DND-41 (cell line): ENCODE results near the gene THSD4.

Source experiments
- ATAC-seq: fragments of 200-7000 bp; cut with Tn5 transposase; 3 replicates; pipeline ENCODE4 v1.9.1; 2021; ENCODE audit warnings: low read depth; ENCODE audit not compliant: insufficient read depth
- DNase-seq: peaks from one replicate; pipeline ENCODE4 v3.0.0-alpha.2; 2020
- H2AFZ ChIP-seq: 2 replicates; pipeline ENCODE4 v1.6.0; 2012; ENCODE audit warnings: low read depth, low read length
- H3K27ac ChIP-seq: 2 replicates; pipeline ENCODE4 v1.5.1; 2012; ENCODE audit warnings: low read length, inconsistent platforms
- H3K27me3 ChIP-seq: fragments of 200-600 bp; sonication (generic); 2 replicates; pipeline ENCODE4 v1.6.0; 2012; ENCODE audit warnings: low read length, mild to moderate bottlenecking, inconsistent platforms; ENCODE audit not compliant: insufficient read depth, poor library complexity
- H3K36me3 ChIP-seq: 2 replicates; pipeline ENCODE4 v1.5.1; 2012; ENCODE audit warnings: low read length, inconsistent platforms; ENCODE audit not compliant: insufficient read depth
- H3K4me1 ChIP-seq: 2 replicates; pipeline ENCODE4 v1.5.1; 2012; ENCODE audit warnings: mild to moderate bottlenecking, low read length; ENCODE audit not compliant: insufficient read depth
- H3K4me2 ChIP-seq: 2 replicates; pipeline ENCODE4 v1.6.0; 2012; ENCODE audit warnings: mild to moderate bottlenecking, moderate library complexity, low read length, inconsistent platforms; ENCODE audit not compliant: insufficient read depth
- H3K4me3 ChIP-seq, 2 experiments: fragments of 200-600 bp in 1 of 2; shearing (Covaris generic) in 1 of 2; 2 replicates each; pipeline ENCODE4 v1.5.1; 2012 to 2016; ENCODE audit warnings: inconsistent platforms in 2 of 2, low read length in 2 of 2, mild to moderate bottlenecking in 2 of 2, low read depth in 1 of 2, moderate library complexity in 1 of 2
- H3K79me2 ChIP-seq: 2 replicates; pipeline ENCODE4 v1.6.0; 2012; ENCODE audit warnings: low read length, inconsistent platforms; ENCODE audit not compliant: insufficient read depth
- H3K9ac ChIP-seq: 2 replicates; pipeline ENCODE4 v1.6.0; 2012; ENCODE audit warnings: low read depth, mild to moderate bottlenecking, inconsistent platforms, low read length, moderate library complexity
- H3K9me3 ChIP-seq: 2 replicates; pipeline ENCODE4 v1.5.1; 2012; ENCODE audit warnings: low read length, moderate library complexity, mild to moderate bottlenecking, inconsistent platforms; ENCODE audit not compliant: insufficient read depth, severe bottlenecking
- H4K20me1 ChIP-seq: 2 replicates; pipeline ENCODE4 v1.6.0; 2012; ENCODE audit warnings: low read length; ENCODE audit not compliant: insufficient read depth
- EZH2 ChIP-seq: IDR thresholded peaks from 3 replicates; pipeline ENCODE4 v1.6.1; 2012; ENCODE audit warnings: borderline replicate concordance, low read depth, mild to moderate bottlenecking, moderate library complexity, low read length, inconsistent platforms; ENCODE audit not compliant: severe bottlenecking
- TF ChIP-seq, protein P1 (sequence below): IDR thresholded peaks from 2 replicates; pipeline ENCODE4 v1.5.1; 2012; ENCODE audit warnings: borderline replicate concordance, low read length, moderate library complexity, mild to moderate bottlenecking; ENCODE audit not compliant: poor library complexity, severe bottlenecking; ENCODE audit errors: extremely low read depth

Gene THSD4

GRCh38 chr15:71153823-71154524, 38.7 kb downstream of the THSD4 start:
- Histone ChIP-seq H3K27ac (no peak overlapping the region), H2AFZ (no peak overlapping the region), H3K4me3 (no peak overlapping the region), H3K79me2 (no peaks in the 10 kb centered on the region), H3K9me3 (no peaks in the 10 kb centered on the region), H3K4me2 (no peak overlapping the region), H3K4me1 (no peaks in the 10 kb centered on the region), H3K27me3 (no peaks in the 10 kb centered on the region), H4K20me1 (no peaks in the 10 kb centered on the region), H3K36me3 (no peaks in the 10 kb centered on the region), H3K9ac (no peak overlapping the region)
- DNase-seq (no peak), ATAC-seq (no peak)
- no peak for TF ChIP-seq EZH2
- TF ChIP-seq, protein P1, sequence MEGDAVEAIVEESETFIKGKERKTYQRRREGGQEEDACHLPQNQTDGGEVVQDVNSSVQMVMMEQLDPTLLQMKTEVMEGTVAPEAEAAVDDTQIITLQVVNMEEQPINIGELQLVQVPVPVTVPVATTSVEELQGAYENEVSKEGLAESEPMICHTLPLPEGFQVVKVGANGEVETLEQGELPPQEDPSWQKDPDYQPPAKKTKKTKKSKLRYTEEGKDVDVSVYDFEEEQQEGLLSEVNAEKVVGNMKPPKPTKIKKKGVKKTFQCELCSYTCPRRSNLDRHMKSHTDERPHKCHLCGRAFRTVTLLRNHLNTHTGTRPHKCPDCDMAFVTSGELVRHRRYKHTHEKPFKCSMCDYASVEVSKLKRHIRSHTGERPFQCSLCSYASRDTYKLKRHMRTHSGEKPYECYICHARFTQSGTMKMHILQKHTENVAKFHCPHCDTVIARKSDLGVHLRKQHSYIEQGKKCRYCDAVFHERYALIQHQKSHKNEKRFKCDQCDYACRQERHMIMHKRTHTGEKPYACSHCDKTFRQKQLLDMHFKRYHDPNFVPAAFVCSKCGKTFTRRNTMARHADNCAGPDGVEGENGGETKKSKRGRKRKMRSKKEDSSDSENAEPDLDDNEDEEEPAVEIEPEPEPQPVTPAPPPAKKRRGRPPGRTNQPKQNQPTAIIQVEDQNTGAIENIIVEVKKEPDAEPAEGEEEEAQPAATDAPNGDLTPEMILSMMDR = no peak

DNA sequence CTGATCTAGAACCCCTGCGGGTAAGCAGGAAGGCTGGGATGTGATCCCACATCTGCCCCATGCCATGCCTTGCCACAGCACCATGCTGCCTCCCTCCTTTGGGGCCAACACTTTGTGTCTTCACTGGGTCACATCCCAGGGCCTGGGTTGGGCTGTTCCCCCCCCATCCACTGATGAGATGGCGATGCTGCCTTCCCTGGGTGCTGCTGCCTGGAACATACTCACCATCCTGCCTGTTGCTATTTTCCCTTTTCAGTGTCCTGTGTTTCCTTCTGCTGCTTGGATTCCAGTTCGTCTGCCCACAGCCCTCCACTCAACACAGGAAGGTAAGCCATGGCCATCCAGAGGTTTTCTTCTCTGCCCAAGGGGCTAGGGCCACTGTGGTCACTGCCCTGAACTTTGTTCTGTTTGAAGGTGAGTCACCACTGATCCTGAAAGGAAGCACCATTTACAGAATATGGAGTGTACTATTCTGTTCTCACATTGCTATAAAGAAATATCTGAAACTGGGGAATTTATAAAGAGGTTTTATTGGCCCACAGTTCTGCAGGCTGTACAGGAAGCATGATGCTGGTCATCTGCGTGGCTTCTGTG, 39.4 kb downstream of the THSD4 start:
- no peaks in the 10 kb centered on the region for H4K20me1 ChIP-seq
- ATAC-seq (no peak), DNase-seq (no peak)
- TF ChIP-seq, protein P1 = no peak
- no peak for TF ChIP-seq EZH2
- H3K9me3 ChIP-seq = no peaks in the 10 kb centered on the region
- H3K4me2 ChIP-seq = no peak overlapping the region
- no peaks in the 10 kb centered on the region for H3K79me2 ChIP-seq
- no peak overlapping the region for H3K4me3 ChIP-seq
- H3K27me3 ChIP-seq = no peaks in the 10 kb centered on the region
- H3K4me1 ChIP-seq = no peaks in the 10 kb centered on the region
- H3K27ac ChIP-seq = no peak overlapping the region
- H3K9ac ChIP-seq = no peak overlapping the region
- no peak overlapping the region for H2AFZ ChIP-seq
- no peaks in the 10 kb centered on the region for H3K36me3 ChIP-seq

DNA sequence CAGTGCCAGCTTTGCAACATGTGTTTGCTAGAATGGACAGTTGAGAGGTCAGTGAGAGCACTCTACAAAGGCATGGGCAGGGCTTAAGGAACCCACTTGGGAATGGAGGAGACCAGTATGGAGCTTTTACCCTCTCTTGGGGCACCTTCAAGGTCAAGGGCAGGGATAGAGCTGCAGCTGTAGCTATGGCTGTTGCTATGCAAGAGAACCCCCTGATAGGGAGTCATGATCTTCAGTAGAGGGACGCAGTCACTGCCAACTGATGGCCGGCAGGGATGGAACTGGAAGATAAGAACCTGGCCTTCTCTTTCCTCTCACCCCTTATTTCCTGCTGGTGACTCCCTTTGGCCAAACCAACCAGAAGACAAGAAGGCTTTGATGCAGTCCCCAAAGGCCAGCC, 40.3 kb downstream of the THSD4 start:
- H3K79me2 ChIP-seq = no peaks in the 10 kb centered on the region
- H3K27me3 ChIP-seq = no peaks in the 10 kb centered on the region
- no peak overlapping the region for H3K27ac ChIP-seq
- DNase-seq (no peak), ATAC-seq (no peak)
- H3K4me2 ChIP-seq = no peak overlapping the region
- H4K20me1 ChIP-seq = no peaks in the 10 kb centered on the region
- no peaks in the 10 kb centered on the region for H3K4me1 ChIP-seq
- H3K9ac ChIP-seq = no peak overlapping the region
- no peaks in the 10 kb centered on the region for H3K36me3 ChIP-seq
- no peak overlapping the region for H2AFZ ChIP-seq
- H3K4me3 ChIP-seq = no peak overlapping the region
- H3K9me3 ChIP-seq = no peaks in the 10 kb centered on the region
- TF ChIP-seq EZH2 = no peak

GRCh38 chr15:71160976-71161375, 45.7 kb downstream of the THSD4 start:
- H3K4me1 ChIP-seq = no peaks in the 10 kb centered on the region
- no peak for TF ChIP-seq EZH2
- TF ChIP-seq, protein P1 = no peak

More at GRCh38 chr15:71160976-71161375, 45.7 kb downstream of the THSD4 start:
- Histone ChIP-seq H3K4me2 (no peak overlapping the region), H3K9me3 (no peaks in the 10 kb centered on the region), H3K27me3 (no peaks in the 10 kb centered on the region), H3K27ac (no peak overlapping the region), H2AFZ (no peak overlapping the region), H4K20me1 (no peaks in the 10 kb centered on the region), H3K4me3 (no peak overlapping the region), H3K79me2 (no peaks in the 10 kb centered on the region), H3K9ac (no peak overlapping the region), H3K36me3 (no peaks in the 10 kb centered on the region)
- ATAC-seq (no peak), DNase-seq (no peak)
